ENCODE measurements around the gene IQCE.

- TF ChIP-seq CTCF (IDR thresholded peaks at IDR 0.05) = no peak
- no peak for TF ChIP-seq POLR2A (IDR thresholded peaks at IDR 0.05)
- no peak for TF ChIP-seq EP300 (IDR thresholded peaks at IDR 0.05)
Observed at GRCh38 chr7:2661602-2662272, 103.0 kb downstream of the IQCE start.
